GM21515 (cell line): ENCODE data around the gene DMC1.
"Not testable (repeated sequence)": the region's sequence is repeated elsewhere in the genome, so short reads cannot be mapped to it uniquely, and the experiment has no call there.

Experiments used
- ATAC-seq: cut with Tn5 transposase; IDR thresholded peaks from one replicate; pipeline ENCODE4 v1.9.1; 2021; ENCODE audit not compliant: unreplicated experiment

DMC1 gene

GRCh38 chr22:38470179-38470578 lies 99.8 kb downstream of the DMC1 start:
- not testable (repeated sequence) for ATAC-seq

GRCh38 chr22:38469306-38469781 lies 100.6 kb downstream of the DMC1 start:
- ATAC-seq = no peak
